Chondrocyte (in vitro differentiated cells): ENCODE data around the gene HEXD. TPM values are rescaled to one million over a fixed set of nuclear protein-coding genes. Genes with fewer than 3 reads are reported as not detected.

Experiments
- DNase-seq: peaks from one replicate; pipeline ENCODE4 v3.0.0; 2021; ENCODE audit warnings: mixed read lengths, low spot score
- H3K27ac Mint-ChIP-seq: one replicate; pipeline ENCODE4 v1.8.0; 2021; ENCODE audit warnings: mild to moderate bottlenecking, moderate library complexity, mixed read lengths; ENCODE audit not compliant: unreplicated experiment
- H3K27me3 Mint-ChIP-seq: 2 replicates; pipeline ENCODE4 v1.8.0; 2021; ENCODE audit warnings: low read depth, mixed read lengths
- H3K36me3 Mint-ChIP-seq: 2 replicates; pipeline ENCODE4 v1.8.0; 2021; ENCODE audit warnings: low read depth, mixed read lengths
- H3K4me1 Mint-ChIP-seq: 2 replicates; pipeline ENCODE4 v1.8.0; 2021; ENCODE audit warnings: low read depth, mild to moderate bottlenecking, mixed read lengths
- H3K4me3 Mint-ChIP-seq: one replicate; pipeline ENCODE4 v1.8.0; 2021; ENCODE audit warnings: mild to moderate bottlenecking, moderate library complexity, mixed read lengths; ENCODE audit not compliant: unreplicated experiment
- H3K9me3 Mint-ChIP-seq: 2 replicates; pipeline ENCODE4 v1.8.0; 2021; ENCODE audit warnings: low read depth, mixed read lengths
- CTCF ChIP-seq: fragments of 200-600 bp; sonication (generic); IDR thresholded peaks from 2 replicates; pipeline ENCODE4 v1.5.0; 2021; ENCODE audit warnings: antibody characterized with exemption, mild to moderate bottlenecking, moderate library complexity
- total RNA-seq: library from RNA; stranded (reverse); gene quantifications from 3 replicates; pipeline ENCODE4 v1.2.1, GENCODE V29; 2021

The HEXD gene
- total RNA-seq, 1 donor from 2014 or later = 10.8 TPM

GRCh38 chr17:82491533-82491932 lies 73.4 kb downstream of the HEXD start:
- TF ChIP-seq CTCF = no peak
- Mint-ChIP-seq H3K27me3 (no peaks in the 10 kb centered on the region), H3K36me3 (peaks cover 12% of the 10 kb centered on the region), H3K4me3 (no peak overlapping the region), H3K9me3 (no peaks in the 10 kb centered on the region), H3K4me1 (peaks cover 21% of the 10 kb centered on the region), H3K27ac (no peak overlapping the region)
- no peak for DNase-seq

Other genes starting within 250 kb of the HEXD start
- gene CCDC57, start 205.5 kb upstream of the HEXD start, total RNA-seq = 23.5 to 39.8 TPM (median 24.1 TPM) in 3 replicates
- 53.3 to 206 TPM (median 189 TPM) in 3 replicates for gene SLC16A3, start 189.3 kb upstream of the HEXD start, total RNA-seq
- 93.0 to 94.5 TPM (median 93.9 TPM) in 3 replicates for gene CSNK1D, start 144.6 kb upstream of the HEXD start, total RNA-seq
- gene CD7, start 100.7 kb upstream of the HEXD start, total RNA-seq = not detected in 3 replicates
- 1.3 to 2.5 TPM (median 2.1 TPM) in 3 replicates for gene SECTM1, start 84.6 kb upstream of the HEXD start, total RNA-seq
- gene TEX19, start 59.1 kb upstream of the HEXD start, total RNA-seq = not detected in 3 replicates
- not detected in 3 replicates for gene UTS2R, start 46.6 kb upstream of the HEXD start, total RNA-seq
- gene OGFOD3, start 239 bp downstream of the HEXD start, total RNA-seq = 19.9 to 30.6 TPM (median 20.0 TPM) in 3 replicates
- 52.5 to 55.4 TPM (median 53.0 TPM) in 3 replicates for gene CYBC1, start 32.4 kb downstream of the HEXD start, total RNA-seq
- gene NARF, start 40.4 kb downstream of the HEXD start, total RNA-seq = 56.0 to 68.9 TPM (median 64.1 TPM) in 3 replicates
- 47.6 to 49.5 TPM (median 49.4 TPM) in 3 replicates for gene FOXK2, start 101.4 kb downstream of the HEXD start, total RNA-seq
- 60.4 to 70.0 TPM (median 67.8 TPM) in 3 replicates for gene WDR45B, start 230.1 kb downstream of the HEXD start, total RNA-seq